GM19035 (cell line): ENCODE measurements around the gene VPS13A.
"Not testable (repeated sequence)": the region's sequence is repeated elsewhere in the genome, so short reads cannot be mapped to it uniquely, and the experiment has no call there.

Source experiments
- ATAC-seq: cut with Tn5 transposase; IDR thresholded peaks from one replicate; pipeline ENCODE4 v1.9.1; 2021; ENCODE audit not compliant: unreplicated experiment

The VPS13A gene

DNA sequence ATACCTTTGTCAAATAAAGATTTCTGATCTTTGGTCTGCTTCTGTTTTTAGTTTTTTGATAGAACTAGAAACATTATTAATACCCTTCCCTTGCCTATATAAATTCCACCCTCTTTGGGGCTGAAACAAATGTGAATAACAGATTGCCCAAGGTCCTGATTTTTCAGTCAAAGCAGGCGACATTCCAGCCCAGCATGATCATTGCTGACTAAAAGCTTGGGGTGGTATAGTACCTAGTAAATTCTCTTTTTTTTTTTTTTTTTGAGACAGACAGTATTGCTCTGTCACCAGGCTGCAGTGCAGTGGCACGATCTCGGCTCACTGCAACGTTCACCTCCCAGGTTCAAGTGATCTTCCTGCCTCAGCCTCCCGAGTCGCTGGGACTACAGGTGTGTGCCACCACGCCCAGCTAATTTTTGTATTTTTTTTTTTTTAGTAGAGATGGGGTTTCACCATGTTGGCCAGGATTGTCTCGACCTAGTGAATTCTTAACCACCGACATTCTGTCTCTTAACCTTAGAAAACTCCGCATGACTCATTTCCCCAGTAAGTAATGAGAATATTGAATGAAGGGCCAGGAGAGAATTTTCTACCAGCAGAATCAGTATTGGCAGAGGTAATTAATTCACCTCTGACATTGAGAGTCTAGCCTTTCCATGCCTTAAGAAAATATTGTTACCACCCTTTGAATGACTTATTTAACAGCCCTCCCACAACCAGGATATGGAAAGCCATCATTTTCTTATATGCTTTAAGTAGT lies 244.4 kb downstream of the VPS13A start:
- no peak for ATAC-seq

DNA sequence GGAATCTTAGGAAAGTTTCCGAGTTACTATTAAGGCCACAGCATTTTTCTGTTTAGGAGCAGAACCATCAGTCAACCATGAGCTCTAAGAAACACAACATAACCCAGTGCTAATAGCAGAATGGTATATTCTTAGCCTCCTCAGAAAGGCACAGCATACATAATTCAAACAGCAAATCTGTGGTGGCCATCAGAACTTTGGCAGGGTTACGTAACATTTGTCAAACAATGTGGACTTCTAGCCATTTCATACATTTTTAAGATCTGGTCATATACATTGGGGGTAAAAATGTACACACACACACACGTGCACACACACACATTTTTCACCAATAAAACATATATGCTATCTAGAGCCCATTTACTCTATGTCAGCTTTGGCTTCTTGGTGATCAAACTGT lies 245.6 kb downstream of the VPS13A start:
- ATAC-seq = no peak

- ATAC-seq = no peak
Measured at GRCh38 chr9:77423841-77424240, 246.5 kb downstream of the VPS13A start.

GRCh38 chr9:77424993-77425392 lies 247.7 kb downstream of the VPS13A start:
- no peak for ATAC-seq

GRCh38 chr9:77426712-77427111 lies 249.4 kb downstream of the VPS13A start:
- ATAC-seq = no peak

DNA sequence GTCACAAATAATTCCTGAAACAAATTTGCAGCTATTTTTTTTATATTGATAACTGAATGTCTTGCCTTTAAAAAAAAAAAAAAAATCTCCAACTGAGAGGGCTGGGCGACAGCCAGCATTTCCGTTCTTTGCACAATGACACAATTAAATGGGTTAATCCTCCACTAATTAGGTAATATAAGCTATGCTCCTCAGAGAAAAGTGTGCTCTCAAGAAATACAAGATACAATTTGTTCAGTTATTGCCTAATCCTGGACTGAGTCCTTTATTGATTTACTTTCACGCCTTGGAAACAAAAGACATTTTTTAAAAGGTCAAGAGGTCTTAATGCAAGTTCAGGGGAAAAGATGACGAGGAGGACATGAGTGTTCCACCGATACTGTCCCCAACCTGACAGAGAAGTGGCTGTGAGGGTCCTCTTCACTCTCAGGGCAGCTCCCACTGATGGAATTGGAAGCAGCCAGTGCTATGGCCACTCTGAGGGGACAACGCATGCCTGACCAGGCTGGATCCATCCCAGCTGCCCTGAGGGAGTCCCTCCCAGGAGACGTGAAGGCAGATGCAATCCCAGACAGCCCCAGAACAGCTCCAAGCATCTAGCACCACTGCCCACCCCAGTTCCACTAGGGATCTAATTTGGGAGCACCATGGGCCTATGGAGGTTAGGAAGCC lies 250.1 kb downstream of the VPS13A start:
- ATAC-seq = no peak

GRCh38 chr9:77429928-77430327 lies 252.6 kb downstream of the VPS13A start:
- no peak for ATAC-seq

GRCh38 chr9:77432053-77432452 lies 254.7 kb downstream of the VPS13A start:
- no peak for ATAC-seq

DNA sequence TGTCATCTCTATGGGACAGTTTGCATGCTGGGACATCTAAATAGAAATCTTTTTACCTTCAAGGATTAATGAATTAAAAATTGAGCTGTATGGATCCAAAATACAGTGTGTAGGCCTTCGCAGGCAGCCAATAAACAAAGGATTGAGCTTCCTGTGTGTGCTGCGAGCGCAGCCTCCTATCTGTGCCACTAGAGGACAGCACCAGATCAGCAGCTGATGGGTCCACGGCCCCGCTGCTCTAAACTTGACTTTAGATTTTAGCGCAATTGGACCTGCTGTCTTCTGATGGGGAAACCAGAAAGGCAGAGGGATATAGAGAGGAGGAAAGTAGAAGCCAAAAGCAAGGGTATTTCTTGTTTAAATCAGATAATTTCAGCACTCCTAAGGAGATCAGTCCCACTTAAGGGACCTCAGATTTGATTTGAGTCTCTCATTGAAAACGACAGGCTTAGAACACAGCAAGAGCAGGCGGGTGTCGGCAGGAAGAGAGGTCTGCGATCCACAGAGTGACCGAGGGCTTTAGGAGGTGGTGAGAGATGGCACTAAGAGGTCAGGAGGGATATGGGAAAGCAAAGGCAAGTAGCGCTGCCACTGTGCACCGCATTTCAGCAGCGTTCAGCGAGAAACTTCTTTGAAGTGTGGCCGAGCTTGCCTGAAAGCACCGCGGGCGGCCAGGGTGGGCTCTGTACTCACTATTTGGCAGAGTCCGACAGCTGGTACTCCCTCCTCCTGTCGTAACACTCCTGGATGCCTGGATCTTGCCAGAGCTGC lies 256.5 kb downstream of the VPS13A start:
- peak; percentile 87 for ATAC-seq

- no peak for ATAC-seq
Measured at GRCh38 chr9:77435277-77435676, 257.9 kb downstream of the VPS13A start.

GRCh38 chr9:77435688-77436087 lies 258.4 kb downstream of the VPS13A start:
- ATAC-seq = no peak

GRCh38 chr9:77438653-77439052 lies 261.3 kb downstream of the VPS13A start:
- no peak for ATAC-seq

DNA sequence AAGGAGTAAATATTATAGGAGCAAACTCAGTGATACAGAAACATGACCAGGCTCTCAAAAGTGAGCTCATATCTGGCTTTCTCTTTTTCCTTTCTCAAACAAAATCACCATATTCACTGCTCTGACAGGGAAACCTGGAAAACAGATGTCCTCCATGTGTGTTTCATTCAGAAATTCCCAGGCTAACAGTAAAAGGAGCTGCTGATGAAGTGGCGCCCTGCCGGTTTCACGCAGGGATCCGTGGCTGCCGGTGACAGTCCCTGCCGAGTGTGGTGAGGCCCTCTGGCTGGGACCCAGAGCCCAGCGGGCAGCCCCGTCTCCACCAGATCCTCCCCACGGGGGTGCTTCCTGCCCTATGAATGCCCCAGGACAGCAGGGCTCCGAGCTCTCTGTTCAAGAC lies 262.7 kb downstream of the VPS13A start:
- no peak for ATAC-seq

GRCh38 chr9:77441124-77441523 lies 263.8 kb downstream of the VPS13A start:
- ATAC-seq = not testable (repeated sequence)

- ATAC-seq = no peak
Measured at GRCh38 chr9:77442436-77442835, 265.1 kb downstream of the VPS13A start.

- no peak for ATAC-seq
Measured at GRCh38 chr9:77447646-77448045, 270.3 kb downstream of the VPS13A start.

- no peak for ATAC-seq
Measured at GRCh38 chr9:77449240-77450084, 272.1 kb downstream of the VPS13A start.

GRCh38 chr9:77450085-77450475 lies 272.7 kb downstream of the VPS13A start:
- ATAC-seq = no peak

DNA sequence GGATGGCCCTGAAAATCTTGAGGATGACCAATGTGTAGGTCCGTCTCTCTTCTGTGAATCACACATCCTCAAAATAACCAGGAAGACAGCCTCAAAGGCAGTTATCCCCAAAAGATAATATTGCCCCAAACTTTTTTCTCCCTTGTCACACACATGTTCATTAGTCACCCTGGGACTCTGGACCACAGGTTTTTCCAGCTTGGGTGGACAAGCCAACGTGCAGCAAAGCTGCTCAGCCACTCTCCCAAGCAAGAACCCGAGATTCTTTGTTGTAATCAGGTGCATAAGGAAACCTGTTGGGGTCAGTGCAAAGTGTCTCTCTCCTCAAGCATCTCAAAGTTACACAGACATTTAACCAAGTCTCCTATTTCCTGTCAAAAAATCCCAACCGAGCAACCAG lies 274.2 kb downstream of the VPS13A start:
- ATAC-seq = no peak

GRCh38 chr9:77453825-77454647 lies 276.7 kb downstream of the VPS13A start:
- no peak for ATAC-seq
